M059J (cell line): Measurements from ENCODE around the gene OVCA2. TPM values are rescaled to one million over a fixed set of nuclear protein-coding genes. Genes with fewer than 3 reads are reported as not detected.

Experiments
- DNase-seq: peaks from one replicate; pipeline ENCODE4 v3.0.0-alpha.2; 2012; ENCODE audit warnings: low read depth
- total RNA-seq: library from RNA; depleted of rRNA; stranded (reverse); fragments of >200 nt; shearing (Covaris generic); gene quantifications from 2 replicates; pipeline ENCODE4 v1.2.3, GENCODE V29; 2014

Gene OVCA2
- total RNA-seq, 1 experiment from 2014 or later: 18.9 TPM

- no peak for DNase-seq
These were observed 27.9 kb upstream of the OVCA2 start for GRCh38 chr17:2013994-2014317.

- DNase-seq: no peak
These were observed 26.5 kb upstream of the OVCA2 start for GRCh38 chr17:2015314-2015713.

DNA sequence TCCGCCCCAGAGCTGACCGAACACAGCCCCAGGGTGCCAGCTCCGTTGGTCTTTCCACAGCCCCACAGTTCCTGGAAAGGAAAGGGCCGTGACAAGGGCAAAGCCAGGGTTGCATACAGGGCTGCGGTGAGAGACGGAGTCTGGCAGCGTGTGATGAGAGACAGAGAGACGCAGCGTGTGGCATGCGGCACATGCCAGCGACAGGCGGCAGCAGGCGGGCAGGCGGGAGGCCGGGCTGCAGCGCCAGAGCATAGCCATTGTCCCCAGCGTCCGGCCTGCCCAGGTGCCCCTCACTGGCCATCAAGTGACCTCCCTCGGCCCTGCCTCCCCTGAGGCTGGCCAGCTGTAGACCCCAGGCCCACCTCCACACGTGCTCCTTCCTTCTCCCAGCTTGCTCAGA lies 25.3 kb upstream of the OVCA2 start:
- no peak for DNase-seq

GRCh38 chr17:2017274-2017941 lies 24.4 kb upstream of the OVCA2 start:
- DNase-seq: no peak

DNA sequence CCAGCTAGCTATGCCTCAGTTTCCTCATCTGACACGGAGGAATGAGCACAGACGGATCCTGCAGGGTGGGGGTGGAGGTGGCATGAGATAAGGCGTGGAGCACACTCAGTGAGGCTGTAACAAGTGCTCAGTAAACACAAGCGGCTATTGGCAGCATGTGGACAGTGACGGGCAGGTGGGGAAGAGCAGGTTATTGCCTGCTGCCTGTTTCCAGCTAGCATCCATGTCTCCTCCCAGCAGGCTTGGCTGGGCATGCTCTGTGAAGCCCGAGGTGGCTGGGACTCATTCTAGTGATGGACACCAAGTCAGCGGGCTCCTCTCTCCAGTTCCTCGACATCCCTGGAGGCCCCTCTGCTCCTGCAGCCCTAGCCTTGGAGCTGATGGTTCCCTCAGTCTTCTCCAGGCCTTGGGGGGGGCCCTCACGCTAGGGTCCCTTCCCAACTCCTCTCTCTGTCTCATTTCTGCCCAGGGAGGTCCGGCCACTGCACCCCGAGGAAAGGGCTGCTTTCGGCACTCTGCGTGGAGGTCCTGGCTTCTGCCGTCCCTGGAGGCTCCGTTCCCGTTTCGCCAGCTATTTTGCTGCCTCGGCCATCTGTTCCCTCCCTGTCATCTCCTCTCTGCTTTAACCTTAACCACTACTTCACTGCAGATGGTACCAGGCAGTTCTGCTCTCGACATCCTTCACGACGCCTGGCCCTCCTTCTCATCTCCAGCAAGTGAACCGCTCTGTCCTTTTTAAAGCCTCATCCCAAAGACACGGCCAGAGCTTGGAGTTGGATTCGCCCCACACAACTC lies 22.9 kb upstream of the OVCA2 start:
- no peak for DNase-seq

GRCh38 chr17:2019723-2020122 lies 22.1 kb upstream of the OVCA2 start:
- no peak for DNase-seq

GRCh38 chr17:2020721-2021120 lies 21.1 kb upstream of the OVCA2 start:
- no peak for DNase-seq

GRCh38 chr17:2022647-2023240 lies 19.1 kb upstream of the OVCA2 start:
- no peak for DNase-seq

DNA sequence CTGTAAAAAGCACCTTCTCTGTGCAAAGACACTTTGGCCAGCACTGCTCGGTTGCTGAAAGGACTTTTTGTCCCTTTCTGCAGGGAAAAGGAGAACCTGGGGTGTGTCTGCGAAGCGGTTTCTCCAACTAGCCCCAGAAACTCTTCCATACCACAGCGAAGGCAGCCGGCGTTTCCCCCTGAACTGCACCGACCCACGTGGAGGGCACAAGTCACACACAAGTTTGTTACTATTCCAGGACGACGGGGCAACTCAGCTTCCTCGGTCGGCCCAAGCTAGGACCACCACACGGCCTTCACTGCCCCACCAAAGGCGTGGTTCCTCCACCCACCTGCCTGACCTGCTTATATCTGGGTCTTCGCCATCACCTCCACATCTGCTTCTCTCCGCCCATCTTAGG lies 18.6 kb upstream of the OVCA2 start:
- DNase-seq: no peak

DNA sequence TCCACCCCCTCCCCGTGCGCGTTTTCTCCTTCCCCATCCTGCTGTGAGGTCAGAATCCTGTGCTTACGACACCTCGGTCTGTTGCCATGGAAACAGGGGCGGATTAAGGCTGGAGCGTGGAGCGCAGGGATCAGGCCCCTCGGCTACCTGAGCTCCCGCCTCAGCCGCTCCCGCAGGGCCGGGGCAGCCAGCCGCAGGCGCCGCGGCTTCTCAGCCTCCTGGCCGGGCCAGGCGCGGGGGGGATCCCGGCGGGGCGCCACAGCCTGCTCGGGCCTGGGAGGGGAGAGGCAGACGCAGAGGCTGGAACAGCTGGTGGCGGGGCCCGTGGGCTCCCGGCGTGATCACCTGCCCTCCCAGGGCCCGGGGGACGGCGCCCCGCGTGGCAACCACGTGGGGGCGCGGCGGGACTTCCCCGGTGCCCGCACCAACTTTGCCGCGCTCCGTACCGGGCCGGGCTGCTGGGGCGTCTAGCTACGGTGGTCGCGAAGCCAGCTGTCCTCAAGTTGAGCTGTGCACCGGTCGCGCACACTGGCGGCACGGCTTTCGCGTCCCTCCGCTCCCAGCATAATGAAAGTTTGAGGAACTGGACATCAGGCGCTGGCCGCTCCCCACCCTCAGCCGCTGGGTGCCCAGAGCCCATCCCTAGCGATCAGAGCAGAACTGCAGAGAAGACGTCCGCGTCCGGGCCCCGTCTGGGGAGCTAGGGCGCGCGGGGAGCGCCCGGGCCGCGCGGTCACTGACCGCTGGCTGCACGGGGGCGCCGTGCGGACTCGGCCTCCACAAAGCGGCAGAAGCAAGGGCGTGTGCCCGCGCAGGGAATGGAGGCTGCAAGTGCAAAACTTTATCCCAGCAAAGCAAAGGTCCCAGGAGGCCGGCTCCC lies 17.9 kb upstream of the OVCA2 start:
- DNase-seq: peak; percentile 46

- peak; percentile 18 for DNase-seq
These were observed 17.1 kb upstream of the OVCA2 start for GRCh38 chr17:2024572-2025219.

DNA sequence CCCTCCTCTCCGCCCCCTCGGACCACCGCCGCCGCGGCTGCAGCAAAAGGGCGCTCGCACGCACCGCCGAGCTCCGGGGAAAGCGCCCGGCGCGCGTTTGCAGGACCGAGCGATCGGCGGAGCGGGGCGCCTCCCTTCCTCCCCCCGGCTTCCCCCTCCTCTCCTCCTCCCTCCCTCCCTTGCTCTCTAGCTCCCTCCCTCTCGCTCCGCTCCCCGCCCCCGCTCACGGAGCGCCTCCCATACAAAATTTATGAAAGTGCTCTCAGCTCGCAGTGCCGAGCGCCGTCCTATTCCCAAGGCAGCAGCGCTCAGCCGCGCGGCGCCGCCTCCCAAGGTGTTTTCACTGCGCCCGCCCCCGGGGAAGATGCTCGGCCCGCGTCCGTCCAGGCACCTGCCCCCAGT lies 16.6 kb upstream of the OVCA2 start, which contains the start of gene RTN4RL1:
TSS of gene RTN4RL1 (minus strand) at position 115 of the 402 bp plus-strand sequence. CDS start 469 bp downstream, outside the sequence.
- peak; percentile 72 for DNase-seq

GRCh38 chr17:2025622-2026309 lies 16.1 kb upstream of the OVCA2 start:
- peak; percentile 67 for DNase-seq

DNA sequence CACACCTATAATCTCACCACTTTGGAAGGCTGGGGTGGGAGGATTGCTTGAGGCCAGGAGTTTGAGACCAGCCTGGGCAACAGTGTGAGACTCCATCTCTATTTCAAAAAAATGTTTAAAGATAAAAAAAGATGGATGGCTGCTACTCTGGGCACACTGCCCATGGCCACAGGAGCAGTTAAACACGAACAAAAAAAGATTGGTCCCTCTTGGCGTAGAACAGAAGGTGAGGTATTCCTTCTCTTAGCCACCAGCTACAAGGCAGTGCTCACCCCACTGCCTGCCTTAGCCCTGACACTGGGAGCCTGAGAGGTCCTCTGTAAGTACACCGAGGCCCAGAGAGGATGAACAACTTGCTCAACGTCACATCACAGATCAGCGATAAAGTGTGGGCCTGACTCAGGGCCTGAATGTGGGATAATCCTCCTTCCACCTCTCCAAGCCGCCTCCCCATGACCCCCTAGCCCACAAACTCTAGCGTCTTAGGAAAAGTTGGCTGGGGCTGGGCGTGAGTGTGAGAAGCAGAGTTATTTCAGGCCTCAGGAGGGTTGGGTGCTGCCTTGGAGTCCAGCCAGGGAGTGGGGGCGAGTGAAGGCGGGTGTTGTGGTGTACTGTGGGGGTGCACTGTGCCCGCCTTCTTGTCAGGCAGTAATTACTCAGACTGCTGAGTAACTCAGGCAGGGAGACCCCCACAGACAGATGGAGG lies 14.1 kb upstream of the OVCA2 start:
- DNase-seq: no peak

- no peak for DNase-seq
These were observed 13.6 kb upstream of the OVCA2 start for GRCh38 chr17:2028234-2028614.

- peak; percentile 22 for DNase-seq
These were observed 13.1 kb upstream of the OVCA2 start for GRCh38 chr17:2028737-2029136.

DNA sequence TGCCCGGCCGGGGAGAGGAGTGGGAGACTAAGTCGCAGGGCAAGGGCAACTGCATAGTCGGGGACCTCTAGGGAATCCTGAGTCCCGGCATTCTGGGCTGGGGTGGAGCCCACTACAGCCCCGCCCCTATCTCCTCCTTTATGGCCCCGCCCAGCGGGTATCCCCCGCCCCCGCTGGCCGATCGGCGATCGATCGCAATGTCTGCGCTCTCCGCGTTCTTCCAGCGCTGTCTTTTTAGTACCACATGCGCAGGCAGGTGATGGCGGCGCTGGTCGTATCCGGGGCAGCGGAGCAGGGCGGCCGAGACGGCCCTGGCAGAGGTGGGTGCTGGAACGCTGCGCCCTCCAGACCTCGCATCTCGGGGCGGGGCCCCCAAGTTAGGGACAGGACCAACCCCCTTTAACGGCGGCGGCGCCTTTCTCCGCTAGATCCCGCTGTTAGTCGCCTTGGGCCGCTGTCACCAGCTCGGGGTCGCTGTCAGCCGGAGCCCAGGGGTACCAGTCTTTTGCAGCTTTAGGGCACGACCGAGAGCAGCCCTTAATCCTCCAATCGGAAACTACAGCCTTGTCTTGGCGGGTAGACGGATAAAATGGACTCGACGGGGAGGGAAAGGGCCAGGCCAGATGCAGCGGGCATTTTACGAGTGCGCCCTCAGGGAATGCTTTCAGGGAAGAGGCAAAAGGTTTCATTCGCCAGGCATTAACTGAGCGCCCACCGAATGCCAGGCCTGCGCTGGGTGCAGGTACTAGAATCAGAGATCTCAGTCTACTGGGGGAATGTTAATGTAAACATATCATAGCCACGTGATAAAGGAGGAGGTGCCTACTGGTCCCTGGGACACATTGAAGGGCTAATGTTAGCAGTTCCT lies 11.7 kb upstream of the OVCA2 start, which contains the start of gene DPH1:
TSS of gene DPH1 (plus strand) at position 243 of the 868 bp plus-strand sequence. CDS start at position 260, 17 bp downstream.
- DNase-seq: peak; percentile 86

- DNase-seq: no peak
These were observed 11.1 kb upstream of the OVCA2 start for GRCh38 chr17:2030779-2031163.

DNA sequence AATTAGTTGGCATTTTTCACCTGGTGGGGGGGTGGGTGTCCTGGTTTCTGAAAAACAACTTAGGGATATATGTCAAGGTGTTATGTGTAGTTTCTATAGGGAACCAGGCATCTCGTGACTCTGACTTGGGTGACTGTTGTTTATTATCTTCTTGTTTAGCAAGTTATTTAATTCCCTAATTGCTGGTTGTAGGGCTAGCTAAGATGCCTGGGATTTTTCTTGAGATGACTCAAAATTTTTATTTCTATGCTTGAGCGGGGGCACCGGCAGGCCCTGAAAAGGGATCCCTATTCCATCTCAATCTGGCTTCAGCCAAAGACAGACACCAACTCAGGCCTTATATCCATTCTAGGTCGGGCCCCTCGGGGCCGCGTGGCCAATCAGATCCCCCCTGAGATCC lies 8.7 kb upstream of the OVCA2 start:
- DNase-seq: peak; percentile 25
